Fibroblast of villous mesenchyme (primary cell): ENCODE data around the gene SRRD. TPM values are rescaled to one million over a fixed set of nuclear protein-coding genes. Genes with fewer than 3 reads are reported as not detected.

ENCODE experiments used
- DNase-seq: peaks from one replicate; pipeline ENCODE4 v3.0.0-alpha.2; 2010; ENCODE audit warnings: low read depth
- H3K4me3 ChIP-seq: 2 replicates; pipeline ENCODE4 v1.5.1; 2011; ENCODE audit warnings: low read depth, mild to moderate bottlenecking, low read length
- total RNA-seq: library from RNA; depleted of rRNA; stranded (reverse); fragments of >200 nt; gene quantifications from 2 replicates; pipeline ENCODE4 v1.2.3, GENCODE V29; 2012
- TF ChIP-seq, protein P1 (sequence below): IDR thresholded peaks from 2 replicates; pipeline ENCODE4 v1.5.1; 2012; ENCODE audit warnings: low read depth, mild to moderate bottlenecking, low read length; ENCODE audit not compliant: insufficient read depth

Gene SRRD
- total RNA-seq, 1 donor = 10.4 TPM

DNA sequence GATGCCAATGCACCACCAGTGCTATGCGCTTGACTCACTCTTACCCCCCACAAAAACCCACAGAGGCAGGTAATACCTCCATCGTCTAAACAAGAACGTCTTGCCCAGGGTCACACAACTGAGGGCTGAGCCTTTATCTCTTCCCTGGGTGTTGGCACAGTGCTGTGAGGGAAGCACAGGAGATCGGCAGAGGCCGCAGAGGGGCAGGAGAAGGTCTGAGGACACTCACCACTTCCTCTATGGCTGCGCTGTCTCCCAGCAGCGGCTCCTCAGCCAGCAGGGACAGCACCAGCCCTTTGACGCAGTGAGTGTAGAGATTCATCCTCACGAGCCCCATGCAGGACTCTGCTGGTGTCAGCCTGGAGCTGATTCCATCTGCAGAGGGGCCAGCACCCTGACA is 20.0 kb upstream of the SRRD start:
- TF ChIP-seq, protein P1, sequence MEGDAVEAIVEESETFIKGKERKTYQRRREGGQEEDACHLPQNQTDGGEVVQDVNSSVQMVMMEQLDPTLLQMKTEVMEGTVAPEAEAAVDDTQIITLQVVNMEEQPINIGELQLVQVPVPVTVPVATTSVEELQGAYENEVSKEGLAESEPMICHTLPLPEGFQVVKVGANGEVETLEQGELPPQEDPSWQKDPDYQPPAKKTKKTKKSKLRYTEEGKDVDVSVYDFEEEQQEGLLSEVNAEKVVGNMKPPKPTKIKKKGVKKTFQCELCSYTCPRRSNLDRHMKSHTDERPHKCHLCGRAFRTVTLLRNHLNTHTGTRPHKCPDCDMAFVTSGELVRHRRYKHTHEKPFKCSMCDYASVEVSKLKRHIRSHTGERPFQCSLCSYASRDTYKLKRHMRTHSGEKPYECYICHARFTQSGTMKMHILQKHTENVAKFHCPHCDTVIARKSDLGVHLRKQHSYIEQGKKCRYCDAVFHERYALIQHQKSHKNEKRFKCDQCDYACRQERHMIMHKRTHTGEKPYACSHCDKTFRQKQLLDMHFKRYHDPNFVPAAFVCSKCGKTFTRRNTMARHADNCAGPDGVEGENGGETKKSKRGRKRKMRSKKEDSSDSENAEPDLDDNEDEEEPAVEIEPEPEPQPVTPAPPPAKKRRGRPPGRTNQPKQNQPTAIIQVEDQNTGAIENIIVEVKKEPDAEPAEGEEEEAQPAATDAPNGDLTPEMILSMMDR = no peak
- no peak for DNase-seq
- no peak overlapping the region for H3K4me3 ChIP-seq

DNA sequence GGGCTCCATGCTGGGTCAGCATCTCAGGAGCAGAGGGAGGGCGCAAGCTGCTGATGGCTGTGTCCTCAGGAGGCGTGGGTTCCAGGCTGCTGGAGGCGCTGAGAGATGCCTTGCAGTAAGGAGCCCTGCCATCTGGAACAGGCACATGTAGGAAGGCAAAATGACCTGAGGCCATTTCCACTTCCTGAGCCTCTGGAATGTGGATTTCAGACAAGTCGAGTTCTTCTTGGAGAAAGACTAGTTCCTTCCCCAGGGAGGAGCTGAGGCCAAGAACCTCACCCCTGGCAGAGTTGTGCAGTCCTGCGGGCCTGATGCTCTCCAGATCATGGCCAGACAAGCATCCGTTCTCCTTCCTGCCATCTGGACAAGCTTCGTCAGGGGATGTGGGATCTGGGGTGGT is 19.4 kb upstream of the SRRD start:
- H3K4me3 ChIP-seq = no peak overlapping the region
- TF ChIP-seq, protein P1 = no peak
- DNase-seq = peak; percentile 29

DNA sequence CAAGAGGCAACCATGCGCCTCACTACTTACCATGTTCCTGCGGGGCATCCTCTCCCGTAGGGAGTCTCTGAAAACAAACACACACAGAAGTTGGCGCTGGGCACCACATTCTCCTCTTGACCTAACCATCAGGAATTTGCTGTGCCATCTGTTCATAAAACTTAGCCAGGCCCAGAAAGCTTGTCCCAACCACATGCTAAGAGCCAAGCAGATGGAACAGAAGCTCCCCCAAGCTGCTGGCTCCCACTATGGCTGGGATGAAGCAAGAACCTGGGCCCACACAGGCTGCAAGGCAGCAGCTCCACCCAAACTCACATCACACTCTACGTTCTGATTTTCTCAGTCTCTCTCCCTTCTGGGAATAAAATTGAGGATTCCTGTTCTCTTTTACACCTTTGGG is 17.5 kb upstream of the SRRD start:
- TF ChIP-seq, protein P1 = no peak
- DNase-seq = no peak
- no peak overlapping the region for H3K4me3 ChIP-seq

DNA sequence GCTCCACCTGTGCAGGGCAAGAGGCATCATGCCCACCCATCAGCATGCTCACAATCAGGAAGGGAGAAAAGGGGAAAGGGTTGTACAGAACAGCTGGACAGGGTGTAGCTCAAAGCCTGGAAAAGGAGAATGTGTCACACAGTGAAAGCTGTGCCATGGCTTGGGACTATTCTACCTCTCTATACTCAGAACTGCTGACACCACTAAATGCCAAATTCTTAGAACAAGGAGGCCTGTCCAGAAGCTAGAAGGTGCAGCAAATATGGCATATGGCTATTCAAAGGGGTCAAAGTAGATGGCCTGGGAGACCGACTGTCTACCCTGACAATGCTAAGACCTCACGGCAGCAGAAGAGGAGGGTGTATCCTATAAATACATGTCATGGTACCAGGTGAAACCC is 12.9 kb upstream of the SRRD start:
- TF ChIP-seq, protein P1 = no peak
- H3K4me3 ChIP-seq = no peak overlapping the region
- no peak for DNase-seq

DNA sequence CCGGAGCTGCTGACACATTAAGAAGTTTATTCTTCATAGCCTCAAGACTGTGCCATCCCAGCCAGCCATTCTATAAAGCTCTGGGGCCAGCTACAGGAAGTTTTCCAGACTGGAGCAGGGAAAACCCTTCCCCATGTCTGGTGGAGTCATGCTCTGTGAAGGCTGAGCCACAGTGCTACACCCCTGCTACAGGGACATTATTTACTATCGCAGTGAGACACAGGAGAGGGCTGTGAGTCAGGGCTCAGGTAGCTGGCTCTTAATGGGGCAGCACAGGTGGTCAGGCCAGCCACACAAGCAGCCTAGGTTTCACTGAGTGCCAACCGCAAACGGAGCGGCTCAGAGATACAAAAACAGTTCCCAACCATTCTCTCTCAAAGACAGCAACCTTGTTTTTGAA is 12.2 kb upstream of the SRRD start:
- DNase-seq = peak; percentile 42
- TF ChIP-seq, protein P1 = no peak

DNA sequence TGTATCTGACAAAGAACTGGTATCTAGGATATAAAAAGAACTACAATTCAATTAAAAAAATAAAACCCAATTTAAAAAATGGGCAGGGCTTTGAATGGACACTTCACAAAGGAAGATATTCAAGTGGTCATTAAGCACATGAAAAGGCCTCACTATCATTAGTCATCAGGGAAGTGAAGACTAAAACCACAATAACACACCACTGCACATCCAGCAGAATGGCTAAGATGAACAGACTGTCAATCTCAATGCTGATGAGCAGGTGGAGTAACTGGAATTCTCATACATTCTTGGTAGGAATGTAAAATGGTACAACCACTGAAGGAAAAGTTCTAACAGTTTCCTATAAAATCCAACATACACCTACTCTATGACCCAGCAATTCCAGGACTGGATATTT is 9.0 kb upstream of the SRRD start:
- TF ChIP-seq, protein P1 = no peak
- no peak overlapping the region for H3K4me3 ChIP-seq
- DNase-seq = no peak

More for the DNA sequence above, 12.2 kb upstream of the SRRD start:
- H3K4me3 ChIP-seq = no peak overlapping the region

DNA sequence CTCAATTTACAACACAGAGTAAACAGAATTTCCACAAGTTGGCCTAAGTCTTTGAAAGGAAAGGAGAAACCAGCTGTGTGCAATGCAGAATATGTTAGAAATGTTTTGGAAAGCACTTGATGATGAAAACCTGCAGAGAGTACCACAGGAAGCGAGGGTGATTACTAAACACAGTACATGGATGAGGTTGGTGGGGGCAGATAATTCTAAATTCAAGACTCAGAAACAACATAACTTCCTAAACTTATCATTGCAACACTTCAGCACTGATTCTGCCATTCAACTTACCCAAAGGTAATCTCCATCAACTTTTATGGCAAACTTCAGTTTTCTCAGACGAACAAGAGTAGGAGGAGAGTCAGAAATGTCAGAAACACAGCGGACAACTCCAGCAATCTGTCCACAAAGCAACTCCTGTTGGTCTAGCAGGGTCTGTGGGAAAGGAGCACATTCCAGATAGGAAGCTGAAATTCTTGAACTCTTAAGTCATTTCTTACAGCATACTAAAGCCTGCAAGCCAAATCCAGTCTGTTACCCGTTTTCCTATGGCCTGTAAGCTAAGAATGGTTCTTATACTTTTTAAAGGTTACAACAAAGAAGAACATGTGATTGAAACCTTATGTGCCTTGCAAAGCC is 6.9 kb upstream of the SRRD start:
- no peak overlapping the region for H3K4me3 ChIP-seq
- TF ChIP-seq, protein P1 = no peak
- peak; percentile 23 for DNase-seq
